HG03378 (cell line): ENCODE data around the gene TNNI2.
"Not testable (repeated sequence)": the region's sequence is repeated elsewhere in the genome, so short reads cannot be mapped to it uniquely, and the experiment has no call there.

Experiments used
- ATAC-seq: cut with Tn5 transposase; IDR thresholded peaks from one replicate; pipeline ENCODE4 v1.9.1; 2021; ENCODE audit warnings: mild to moderate bottlenecking, moderate library complexity; ENCODE audit not compliant: unreplicated experiment

TNNI2 gene

DNA sequence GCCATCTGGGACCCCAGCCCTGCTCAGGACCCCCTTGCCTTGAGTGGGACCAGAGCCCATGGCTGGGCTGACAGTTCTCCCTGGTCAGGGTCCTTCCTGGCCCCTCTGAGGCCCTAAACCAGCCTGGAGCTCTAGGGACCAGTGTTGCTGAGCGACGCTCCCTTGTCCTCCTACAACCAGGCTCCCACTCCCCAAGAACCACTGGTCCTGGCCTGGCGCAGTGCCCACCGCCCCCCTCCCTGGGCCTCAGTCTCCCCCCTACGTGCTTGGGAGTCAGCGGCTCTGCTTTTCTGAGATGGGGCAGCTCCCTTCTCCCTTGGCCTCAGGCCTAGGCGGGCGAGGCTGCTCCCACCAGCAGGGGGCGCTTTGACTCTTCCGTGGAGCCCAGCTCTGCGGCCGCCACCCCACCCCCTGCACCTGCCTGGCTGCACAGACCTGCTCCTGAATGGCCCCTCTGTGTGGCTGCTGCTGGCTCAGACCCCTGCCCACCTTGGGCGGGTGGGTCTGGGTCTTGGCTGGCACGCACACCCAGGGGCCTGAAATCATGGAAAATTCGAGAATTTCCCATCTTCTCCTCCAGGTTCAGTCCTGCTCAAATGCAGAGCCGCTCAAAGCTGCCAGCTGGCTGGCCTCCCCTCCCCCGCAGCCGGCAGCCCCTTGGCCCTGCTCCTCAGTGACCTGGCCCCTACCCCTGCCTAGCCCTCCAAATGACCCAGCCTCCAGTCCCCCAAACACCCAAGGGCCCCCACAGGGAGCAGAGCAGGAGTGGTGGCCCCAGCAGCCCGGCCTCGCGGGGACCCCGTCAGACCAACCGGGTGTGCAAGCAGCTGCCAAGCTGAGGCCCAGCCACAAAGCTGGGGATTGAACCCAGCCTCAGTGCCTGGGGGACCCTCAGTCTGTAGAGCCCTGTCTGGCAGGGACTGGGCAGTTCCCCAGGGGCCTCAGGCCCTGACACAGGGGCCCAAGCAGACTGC is 43.8 kb downstream of the TNNI2 start:
- no peak for ATAC-seq

DNA sequence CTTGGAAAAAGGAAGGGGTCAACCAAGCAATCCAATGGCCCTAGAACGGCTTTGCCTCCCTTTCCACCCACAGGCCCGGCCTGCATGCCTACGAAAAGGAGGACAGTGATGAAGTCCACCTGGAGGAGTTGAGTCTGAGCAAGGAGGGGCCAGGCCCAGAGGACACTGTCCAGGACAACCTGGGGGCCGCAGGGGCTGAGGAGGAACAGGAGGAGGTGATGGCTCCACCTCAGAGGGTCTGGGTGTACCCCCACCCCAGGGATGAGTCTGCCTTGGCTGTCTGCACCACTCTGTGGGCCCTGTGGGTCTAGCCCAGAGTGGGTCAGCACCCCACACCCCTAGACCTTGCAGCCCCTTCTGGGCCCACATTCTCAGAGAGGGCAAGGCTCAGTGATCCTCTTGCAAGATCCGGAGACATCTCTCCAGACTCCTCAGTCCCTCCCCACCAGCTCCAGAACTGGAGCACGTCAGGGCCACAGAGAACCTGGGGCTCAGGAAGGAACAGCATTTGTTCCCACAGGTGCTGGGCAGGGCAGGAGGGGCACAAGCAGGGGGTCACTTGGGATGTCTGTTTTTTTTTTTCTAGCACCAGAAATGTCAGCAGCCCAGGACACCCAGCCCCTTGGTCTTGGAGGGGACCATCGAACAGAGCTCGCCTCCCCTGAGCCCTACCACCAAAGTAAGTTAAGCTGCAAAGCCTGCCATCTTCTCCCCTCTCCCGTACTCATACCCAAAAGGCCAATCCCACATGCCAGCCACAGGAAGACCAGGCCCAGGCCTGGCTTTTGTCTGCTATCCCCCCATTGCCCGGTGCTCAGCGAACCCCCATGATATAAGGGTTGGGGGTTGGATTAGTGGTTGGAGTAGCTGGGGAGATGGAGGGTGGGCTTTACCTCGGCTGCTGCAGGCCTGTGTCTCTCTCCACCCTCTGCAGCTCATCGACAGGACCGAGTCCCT is 44.8 kb downstream of the TNNI2 start:
- ATAC-seq, result no peak

DNA sequence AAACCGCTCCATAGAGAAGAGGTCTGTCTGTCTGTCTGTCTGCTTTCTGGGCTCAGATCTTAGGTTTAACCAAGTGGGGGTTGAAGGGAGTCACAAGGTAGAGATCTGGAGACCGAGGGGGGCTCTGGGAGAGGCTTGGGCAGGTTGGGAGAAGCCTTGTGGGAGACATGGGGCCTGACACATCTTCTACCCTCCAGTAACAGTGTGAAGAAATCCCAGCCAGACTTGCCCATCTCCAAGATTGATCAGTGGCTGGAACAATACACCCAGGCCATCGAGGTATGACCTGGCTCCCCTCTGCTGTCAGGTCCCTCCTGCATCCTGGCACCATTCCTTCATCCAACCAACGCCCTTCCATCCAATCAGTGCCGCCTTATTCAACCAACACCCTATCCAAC is 45.5 kb downstream of the TNNI2 start:
- no peak for ATAC-seq

DNA sequence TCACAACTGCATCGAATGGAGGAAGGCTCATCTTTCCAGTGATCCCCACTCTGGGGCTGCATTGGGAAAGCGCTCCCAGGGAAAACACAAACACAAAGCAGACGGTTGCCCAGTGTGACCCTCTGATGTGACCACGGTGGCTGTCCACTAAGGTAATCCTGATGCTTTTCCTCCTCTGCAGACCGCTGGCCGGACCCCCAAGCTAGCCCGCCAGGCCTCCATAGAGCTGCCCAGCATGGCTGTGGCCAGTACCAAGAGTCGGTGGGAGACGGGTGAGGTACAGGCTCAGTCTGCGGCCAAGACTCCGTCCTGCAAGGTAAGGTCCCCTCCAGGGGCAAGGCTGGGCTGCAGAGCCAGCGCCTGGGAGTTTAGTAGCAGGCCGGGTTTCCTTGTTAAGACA is 47.8 kb downstream of the TNNI2 start:
- not testable (repeated sequence) for ATAC-seq

DNA sequence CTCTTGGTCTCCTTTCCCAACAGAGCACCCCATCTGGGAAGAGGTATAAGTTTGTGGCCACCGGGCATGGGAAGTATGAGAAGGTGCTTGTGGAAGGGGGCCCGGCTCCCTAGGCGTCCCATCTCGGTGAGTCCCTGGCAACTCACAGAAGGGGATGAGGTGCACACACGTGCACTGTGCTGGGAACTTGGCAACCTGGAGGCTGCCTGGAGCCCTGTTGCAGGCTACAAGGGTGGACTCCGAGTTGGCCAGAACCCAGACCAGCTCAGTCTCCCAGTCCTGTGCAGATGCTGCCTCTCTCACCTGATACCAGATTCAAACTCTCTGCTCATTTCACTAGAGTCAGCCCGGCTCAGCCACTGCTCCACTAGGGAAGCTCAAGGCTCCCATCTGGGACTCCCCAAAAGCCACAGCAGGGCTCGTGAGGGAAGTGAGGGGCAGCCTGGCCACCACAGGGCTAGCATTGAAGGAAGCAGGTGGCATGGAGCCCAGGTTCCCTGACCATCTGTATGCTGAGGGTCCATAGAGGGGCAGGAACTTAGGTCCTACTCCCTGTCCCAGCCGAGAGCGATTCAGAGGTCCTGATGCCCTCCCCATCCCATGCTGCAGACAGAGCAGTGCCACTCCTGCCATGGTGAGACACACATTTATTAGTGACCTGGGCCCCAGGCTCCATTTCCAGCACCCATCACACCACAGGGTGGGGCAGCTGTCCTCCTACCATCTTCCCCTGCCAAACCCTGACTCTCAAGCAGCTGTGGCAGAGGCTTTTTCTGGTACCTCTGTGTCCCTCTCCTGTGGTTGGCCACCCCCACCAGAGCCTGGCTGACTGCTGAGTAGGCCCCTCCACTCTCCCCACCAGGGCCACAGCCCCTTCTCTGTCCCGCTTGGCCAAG is 48.9 kb downstream of the TNNI2 start:
- no peak for ATAC-seq

DNA sequence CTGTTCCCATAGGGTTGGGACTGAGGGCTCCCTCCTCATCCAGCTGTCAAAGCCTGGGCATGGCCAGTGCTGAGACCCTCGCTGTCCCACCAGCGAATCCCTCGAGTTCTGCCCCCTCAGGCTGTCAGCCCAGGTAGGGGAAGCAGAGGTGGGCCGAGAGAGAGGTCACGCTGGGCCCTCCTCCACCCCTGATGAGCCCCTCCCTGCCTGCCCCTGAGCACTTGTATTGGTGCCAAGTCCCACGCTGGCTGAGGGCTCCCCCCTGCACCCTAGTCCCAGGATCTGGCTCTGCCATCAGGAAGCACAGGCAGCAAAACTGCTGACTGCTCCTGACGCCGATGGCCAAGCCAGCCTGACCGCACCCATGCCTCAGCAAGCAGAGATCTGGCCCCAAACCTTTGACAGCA is 49.6 kb downstream of the TNNI2 start:
- ATAC-seq, result no peak

DNA sequence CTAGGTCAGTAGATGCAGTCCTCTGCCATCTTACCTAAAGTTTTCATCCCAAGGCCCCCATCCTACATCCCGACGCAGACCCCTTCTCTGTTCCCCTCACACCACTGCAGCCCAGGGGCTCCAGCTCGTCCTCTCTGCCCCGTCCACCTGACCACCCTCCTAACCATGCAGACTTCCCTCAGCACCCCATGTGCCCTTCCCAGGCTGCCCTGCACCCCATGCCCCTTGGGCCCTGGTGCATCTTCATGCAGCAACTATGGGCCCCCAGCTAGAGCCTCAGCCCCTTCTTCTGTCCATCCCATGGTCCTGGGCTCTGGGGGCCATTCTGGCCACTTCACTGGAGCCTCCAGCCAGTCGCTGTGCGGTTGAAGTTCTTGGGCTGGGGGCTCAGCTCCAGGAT is 50.0 kb downstream of the TNNI2 start:
- ATAC-seq, result no peak

DNA sequence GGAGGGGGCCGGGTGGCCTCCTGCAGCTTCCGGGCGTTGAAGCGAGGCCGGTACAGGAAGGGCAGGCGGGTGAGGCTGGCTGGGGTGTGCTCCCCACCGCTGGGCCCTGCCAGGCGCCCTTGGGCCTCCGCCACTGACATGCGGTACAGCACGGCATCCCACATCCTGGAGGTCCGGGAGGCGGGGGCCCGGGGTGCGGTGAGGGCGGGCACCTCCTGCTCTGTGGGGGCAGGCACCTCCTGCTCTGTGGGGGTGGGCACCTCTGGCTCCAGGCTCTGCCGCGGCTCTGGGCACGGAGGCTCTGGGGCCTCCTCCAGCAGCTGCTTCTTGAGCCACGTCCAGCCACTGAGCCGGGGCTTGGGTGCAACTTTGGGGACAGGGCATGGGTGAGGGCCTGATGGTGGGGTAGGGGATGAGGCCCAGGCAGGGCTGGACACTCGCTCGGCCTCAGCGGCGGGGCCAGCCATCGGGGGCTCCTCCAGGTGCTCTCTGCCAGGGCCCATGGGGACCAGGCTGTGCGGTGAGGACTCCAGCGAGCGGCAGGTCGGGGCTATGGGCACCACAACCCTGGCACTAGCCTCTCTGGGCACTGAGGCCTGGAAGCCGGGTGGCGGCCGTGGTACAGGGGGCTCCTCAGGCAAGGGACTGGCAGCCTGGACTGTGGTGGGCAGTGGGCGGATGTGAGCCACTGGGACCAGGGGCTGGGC is 50.6 kb downstream of the TNNI2 start:
- ATAC-seq, result no peak

DNA sequence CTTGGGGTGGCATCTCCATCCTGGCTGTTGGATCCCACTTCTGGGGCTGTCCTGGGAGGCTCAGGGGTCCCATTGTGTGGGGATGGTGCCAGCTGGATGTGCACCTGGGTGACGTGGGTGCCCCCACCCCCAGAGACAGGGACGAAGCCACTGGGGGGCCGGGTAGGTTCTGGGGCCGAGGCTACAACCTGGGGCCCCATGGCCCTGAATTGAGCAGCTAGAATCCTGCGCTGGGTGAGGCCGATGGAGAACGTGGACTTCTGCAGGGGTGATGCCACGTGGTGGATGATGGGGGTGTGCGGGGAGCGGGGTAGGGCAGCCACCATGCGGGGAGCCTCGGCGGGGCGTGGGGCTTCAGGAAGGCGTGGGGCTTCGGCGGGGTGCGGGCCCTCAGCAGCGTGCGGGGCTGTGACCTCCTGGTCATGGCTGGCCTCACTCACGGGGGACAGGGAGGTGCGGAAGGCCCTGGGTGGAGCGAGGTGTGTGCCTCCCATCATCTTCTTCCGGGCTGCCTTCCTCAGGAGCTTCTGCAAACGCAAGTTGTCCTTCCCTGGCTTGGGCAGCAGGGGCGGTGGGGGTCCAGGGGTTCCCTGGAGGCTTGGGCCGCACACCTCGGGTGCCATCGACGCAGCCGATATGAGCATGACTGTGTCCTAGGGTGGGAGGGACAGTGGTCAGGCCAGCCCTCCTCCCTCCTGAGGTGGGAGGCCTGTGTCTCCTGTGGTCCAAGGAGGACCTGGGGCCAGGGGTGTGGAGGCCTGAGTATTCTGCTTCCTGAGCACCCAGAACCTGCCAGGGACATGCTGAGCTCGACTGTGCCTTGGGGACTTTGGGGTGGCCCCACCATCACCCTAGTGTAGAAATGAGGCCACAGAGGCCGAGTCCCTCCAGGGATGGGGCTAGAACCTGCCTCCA is 51.4 kb downstream of the TNNI2 start:
- no peak for ATAC-seq
